Neural cell (in vitro differentiated cells): Measurements from ENCODE around the gene DMRT1. TPM values are rescaled to one million over a fixed set of nuclear protein-coding genes. Genes with fewer than 3 reads are reported as not detected.

Experiments used
- H2AFZ ChIP-seq: fragments of 200-600, 300-800 bp; sonication (generic), shearing (Covaris generic); 2 replicates; pipeline ENCODE4 v1.6.0; 2014; ENCODE audit warnings: low read depth, mild to moderate bottlenecking, antibody characterized with exemption, low read length, moderate library complexity
- H3F3A ChIP-seq: fragments of 200-600 bp; shearing (Covaris generic); 2 replicates; pipeline ENCODE4 v1.6.1; 2016; ENCODE audit warnings: mild to moderate bottlenecking, moderate library complexity, mixed read lengths, antibody characterized with exemption, low read length; ENCODE audit not compliant: insufficient read depth, poor library complexity, severe bottlenecking
- H3K27ac ChIP-seq: fragments of 200-600, 300-800 bp; sonication (generic), shearing (Covaris generic); 2 replicates; pipeline ENCODE4 v1.5.1; 2014; ENCODE audit warnings: mild to moderate bottlenecking, low read length, moderate library complexity
- H3K27me3 ChIP-seq: fragments of 300-800, 200-600 bp; sonication (generic), shearing (Covaris generic); 2 replicates; pipeline ENCODE4 v1.6.0; 2014; ENCODE audit warnings: mild to moderate bottlenecking, low read depth, low read length, moderate library complexity; ENCODE audit not compliant: insufficient read depth
- H3K36me3 ChIP-seq: fragments of 300-800, 200-600 bp; sonication (generic), shearing (Covaris generic); 2 replicates; pipeline ENCODE4 v1.5.1; 2014; ENCODE audit warnings: mild to moderate bottlenecking, antibody characterized with exemption, low read length, moderate library complexity; ENCODE audit not compliant: insufficient read depth
- H3K4me2 ChIP-seq: fragments of 300-800, 200-600 bp; sonication (generic), shearing (Covaris generic); 2 replicates; pipeline ENCODE4 v1.6.0; 2014; ENCODE audit warnings: mild to moderate bottlenecking, low read length
- H3K4me3 ChIP-seq: fragments of 300-800, 200-600 bp; sonication (generic), shearing (Covaris generic); 2 replicates; pipeline ENCODE4 v1.5.1; 2014; ENCODE audit warnings: mild to moderate bottlenecking, low read length, moderate library complexity
- H3K79me2 ChIP-seq: fragments of 200-600 bp; shearing (Covaris generic); replicated peaks from 2 replicates; pipeline ENCODE4 v1.6.0; 2014; ENCODE audit warnings: mild to moderate bottlenecking, low read length, moderate library complexity; ENCODE audit not compliant: insufficient read depth
- H3K9ac ChIP-seq: fragments of 300-800, 200-600 bp; sonication (generic), shearing (Covaris generic); 2 replicates; pipeline ENCODE4 v1.6.1; 2016; ENCODE audit warnings: mild to moderate bottlenecking, low read length, mixed read lengths
- H3K9me2 ChIP-seq: fragments of 200-600 bp; shearing (Covaris generic); 2 replicates; pipeline ENCODE4 v1.6.1; 2016; ENCODE audit warnings: mild to moderate bottlenecking, low read length, mixed read lengths; ENCODE audit not compliant: insufficient read depth
- H3K9me3 ChIP-seq: fragments of 200-600, 300-800 bp; sonication (generic), shearing (Covaris generic); 2 replicates; pipeline ENCODE4 v1.6.1; 2016; ENCODE audit warnings: mild to moderate bottlenecking, mixed run types, low read length, moderate library complexity, mixed read lengths
- H4K20me1 ChIP-seq: fragments of 200-600 bp; shearing (Covaris generic); 2 replicates; pipeline ENCODE4 v1.6.1; 2016; ENCODE audit warnings: mild to moderate bottlenecking, mixed run types; ENCODE audit not compliant: insufficient read depth
- EP300 ChIP-seq: fragments of 450-650 bp; conservative IDR thresholded peaks from 2 replicates; pipeline ENCODE4 v1.6.1; 2014; ENCODE audit warnings: antibody characterized with exemption, mild to moderate bottlenecking, moderate library complexity; ENCODE audit not compliant: poor library complexity, severe bottlenecking
- EZH2 ChIP-seq: fragments of 200-600, 300-800 bp; shearing (Covaris generic), sonication (generic); IDR thresholded peaks from 2 replicates; pipeline ENCODE4 v1.6.1; 2014; ENCODE audit warnings: antibody characterized with exemption, low read length, borderline replicate concordance, mild to moderate bottlenecking; ENCODE audit not compliant: insufficient read depth, poor library complexity, severe bottlenecking
- MXI1 ChIP-seq: fragments of 450-650 bp; conservative IDR thresholded peaks from 2 replicates; pipeline ENCODE4 v1.6.1; 2014; ENCODE audit warnings: antibody characterized with exemption, mild to moderate bottlenecking; ENCODE audit not compliant: poor library complexity, severe bottlenecking
- POLR2AphosphoS5 ChIP-seq: IDR thresholded peaks from 2 replicates; pipeline ENCODE4 v1.6.1; 2012
- RAD21 ChIP-seq: fragments of 450-650 bp; conservative IDR thresholded peaks from 2 replicates; pipeline ENCODE4 v1.6.1; 2014; ENCODE audit warnings: antibody characterized with exemption, mild to moderate bottlenecking, moderate library complexity
- REST ChIP-seq: IDR thresholded peaks from 2 replicates; pipeline ENCODE4 v1.6.1; 2012; ENCODE audit warnings: borderline replicate concordance
- SMC3 ChIP-seq: fragments of 450-650 bp; conservative IDR thresholded peaks from 2 replicates; pipeline ENCODE4 v1.6.1; 2014; ENCODE audit warnings: antibody characterized with exemption, mild to moderate bottlenecking, moderate library complexity; ENCODE audit not compliant: poor library complexity
- TAF1 ChIP-seq: IDR thresholded peaks from 2 replicates; pipeline ENCODE4 v1.6.1; 2012; ENCODE audit warnings: low read depth
- polyA plus RNA-seq: library from polyadenylated mRNA; depleted of rRNA; stranded (reverse); fragments of >200 nt; gene quantifications from 2 replicates; pipeline ENCODE4 v1.2.3, GENCODE V29; 2014
- TF ChIP-seq, protein P1 (sequence below): fragments of 450-650 bp; IDR thresholded peaks from 2 replicates; pipeline ENCODE4 v1.5.1; 2014; ENCODE audit warnings: antibody characterized with exemption, mild to moderate bottlenecking, moderate library complexity; ENCODE audit not compliant: poor library complexity, severe bottlenecking

Gene DMRT1
- polyA plus RNA-seq, 1 donor from 2014 or later: 0.26 TPM

GRCh38 chr9:971901-972500, 130.5 kb downstream of the DMRT1 start:
- TF ChIP-seq, protein P1, sequence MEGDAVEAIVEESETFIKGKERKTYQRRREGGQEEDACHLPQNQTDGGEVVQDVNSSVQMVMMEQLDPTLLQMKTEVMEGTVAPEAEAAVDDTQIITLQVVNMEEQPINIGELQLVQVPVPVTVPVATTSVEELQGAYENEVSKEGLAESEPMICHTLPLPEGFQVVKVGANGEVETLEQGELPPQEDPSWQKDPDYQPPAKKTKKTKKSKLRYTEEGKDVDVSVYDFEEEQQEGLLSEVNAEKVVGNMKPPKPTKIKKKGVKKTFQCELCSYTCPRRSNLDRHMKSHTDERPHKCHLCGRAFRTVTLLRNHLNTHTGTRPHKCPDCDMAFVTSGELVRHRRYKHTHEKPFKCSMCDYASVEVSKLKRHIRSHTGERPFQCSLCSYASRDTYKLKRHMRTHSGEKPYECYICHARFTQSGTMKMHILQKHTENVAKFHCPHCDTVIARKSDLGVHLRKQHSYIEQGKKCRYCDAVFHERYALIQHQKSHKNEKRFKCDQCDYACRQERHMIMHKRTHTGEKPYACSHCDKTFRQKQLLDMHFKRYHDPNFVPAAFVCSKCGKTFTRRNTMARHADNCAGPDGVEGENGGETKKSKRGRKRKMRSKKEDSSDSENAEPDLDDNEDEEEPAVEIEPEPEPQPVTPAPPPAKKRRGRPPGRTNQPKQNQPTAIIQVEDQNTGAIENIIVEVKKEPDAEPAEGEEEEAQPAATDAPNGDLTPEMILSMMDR: no peak
- TF ChIP-seq SMC3 (no peak), POLR2AphosphoS5 (no peak), REST (no peak), EZH2 (no peak), EP300 (no peak), TAF1 (no peak), MXI1 (no peak), RAD21 (no peak)
- H3K9ac ChIP-seq: no peak overlapping the region
- no peaks in the 10 kb centered on the region for H3K9me2 ChIP-seq
- no peaks in the 10 kb centered on the region for H3K79me2 ChIP-seq
- H3K36me3 ChIP-seq: no peaks in the 10 kb centered on the region
- H3K4me3 ChIP-seq: no peak overlapping the region
- no peaks in the 10 kb centered on the region for H3F3A ChIP-seq
- H2AFZ ChIP-seq: no peak overlapping the region
- no peaks in the 10 kb centered on the region for H3K9me3 ChIP-seq
- H3K27me3 ChIP-seq: peaks cover 100% of the 10 kb centered on the region
- H3K27ac ChIP-seq: no peak overlapping the region
- no peak overlapping the region for H3K4me2 ChIP-seq
- H4K20me1 ChIP-seq: no peaks in the 10 kb centered on the region

- H3F3A ChIP-seq: no peaks in the 10 kb centered on the region
- no peaks in the 10 kb centered on the region for H3K9me2 ChIP-seq
- no peak overlapping the region for H3K4me2 ChIP-seq
- H3K79me2 ChIP-seq: no peaks in the 10 kb centered on the region
- H2AFZ ChIP-seq: no peak overlapping the region
- H3K36me3 ChIP-seq: no peaks in the 10 kb centered on the region
- no peak overlapping the region for H3K27ac ChIP-seq
- TF ChIP-seq EZH2 (peak; percentile 54), TAF1 (no peak), EP300 (no peak), MXI1 (no peak), RAD21 (no peak), POLR2AphosphoS5 (no peak)
- TF ChIP-seq, protein P1: no peak
- no peaks in the 10 kb centered on the region for H3K9me3 ChIP-seq
- H3K4me3 ChIP-seq: no peak overlapping the region
- H3K9ac ChIP-seq: no peak overlapping the region
- no peaks in the 10 kb centered on the region for H4K20me1 ChIP-seq
- peaks cover 99% of the 10 kb centered on the region for H3K27me3 ChIP-seq
Observed at GRCh38 chr9:972501-973294, 131.2 kb downstream of the DMRT1 start.
